GM12878 (cell line): Measurements from ENCODE around the gene EFHD2. TPM values are rescaled to one million over a fixed set of nuclear protein-coding genes. Genes with fewer than 3 reads are reported as not detected.

ENCODE experiments used
- ATAC-seq: fragments of 200-7000 bp; cut with Tn5 transposase; 3 replicates; pipeline ENCODE4 v1.9.1; 2020; ENCODE audit warnings: mild to moderate bottlenecking, moderate library complexity
- BruUV-seq: library from RNA; stranded (reverse); fragments of 400-500 nt; replicated peaks from 2 replicates; lab custom pipeline; 2021; lab: Mats Ljungman, UMichigan
- CTCF ChIA-PET: fragments of 300-600 bp; sonication (Branson Sonifier 250); formaldehyde crosslinking; extraction: SDS; loops from one replicate; lab custom pipeline; 2021; ENCODE audit warnings: inconsistent platforms; lab: Yijun Ruan, JAX
- POLR2A ChIA-PET: fragments of 350-600 bp; formaldehyde crosslinking; extraction: SDS; loops from one replicate; lab custom pipeline; 2021; ENCODE audit warnings: inconsistent platforms; lab: Charles Lee
- RAD21 ChIA-PET: fragments of 300-600 bp; sonication (Branson Sonifier 250); formaldehyde crosslinking; loops from one replicate; lab custom pipeline; 2023; ENCODE audit warnings: antibody characterized with exemption; ENCODE audit not compliant: unreplicated experiment; lab: Charles Lee
- SMC1A ChIA-PET: fragments of 300-600 bp; sonication (Branson Sonifier 250); formaldehyde crosslinking; loops from one replicate; lab custom pipeline; 2023; ENCODE audit not compliant: unreplicated experiment, uncharacterized antibody; lab: Charles Lee
- DNase-seq: peaks from one replicate; pipeline ENCODE4 v3.0.0-alpha.2; 2011; ENCODE audit warnings: low read depth, low spot score
- FAIRE-seq: peaks from 3 replicates; lab custom pipeline; 2011; peaks lifted over from hg19 to GRCh38; lab: Jason Lieb, UNC
- H2AFZ ChIP-seq: 2 replicates; pipeline ENCODE4 v1.6.0; 2011; ENCODE audit warnings: low read depth, low read length, control low read depth; ENCODE audit not compliant: control insufficient read depth
- H3K27ac ChIP-seq: 2 replicates; pipeline ENCODE4 v1.5.1; 2011; ENCODE audit warnings: control low read depth; ENCODE audit not compliant: control insufficient read depth, insufficient read depth
- H3K27me3 ChIP-seq, 2 experiments: replicated peaks in 1 of 2; 2 replicates each; pipeline versions ENCODE4 v1.6.0 to v1.6.1; 2011; ENCODE audit warnings: low read length in 1 of 2; ENCODE audit not compliant: control insufficient read depth in 2 of 2, insufficient read depth in 2 of 2
- H3K36me3 ChIP-seq, 2 experiments: 2 replicates each; pipeline ENCODE4 v1.5.1; 2011; ENCODE audit warnings: low read length in 1 of 2; ENCODE audit not compliant: control insufficient read depth in 2 of 2, insufficient read depth in 2 of 2
- H3K4me1 ChIP-seq: 2 replicates; pipeline ENCODE4 v1.6.1; 2011; ENCODE audit warnings: mild to moderate bottlenecking, low read length, moderate library complexity, mixed read lengths; ENCODE audit not compliant: control insufficient read depth, insufficient read depth
- H3K4me2 ChIP-seq: 2 replicates; pipeline ENCODE4 v1.6.0; 2011; ENCODE audit warnings: control low read depth; ENCODE audit not compliant: control insufficient read depth, insufficient read depth
- H3K4me3 ChIP-seq: fragments of 200-600 bp; sonication (generic); 2 replicates; pipeline ENCODE4 v1.5.1; 2016
- H3K79me2 ChIP-seq: 2 replicates; pipeline ENCODE4 v1.6.0; 2011; ENCODE audit warnings: low read length; ENCODE audit not compliant: control insufficient read depth, insufficient read depth
- H3K9ac ChIP-seq: 2 replicates; pipeline ENCODE4 v1.8.0; 2011; ENCODE audit warnings: low read length, control low read depth, mixed read lengths; ENCODE audit not compliant: control insufficient read depth, insufficient read depth
- H3K9me3 ChIP-seq: replicated peaks from 3 replicates; pipeline ENCODE4 v1.5.1; 2011; ENCODE audit warnings: mild to moderate bottlenecking, low read length; ENCODE audit not compliant: control insufficient read depth, insufficient read depth
- H4K20me1 ChIP-seq: 2 replicates; pipeline ENCODE4 v1.6.0; 2011; ENCODE audit not compliant: control insufficient read depth, insufficient read depth
- CBX3 ChIP-seq: fragments of 200-600 bp; sonication (generic); IDR thresholded peaks from 2 replicates; pipeline ENCODE4 v1.6.1; 2016; ENCODE audit warnings: low read depth, borderline replicate concordance
- EED ChIP-seq: sonication (generic); IDR thresholded peaks from 2 replicates; pipeline ENCODE4 v1.6.1; 2016; ENCODE audit warnings: antibody characterized with exemption, low read depth
- EGR1 ChIP-seq, 2 experiments: IDR thresholded peaks; 1 replicate in 1 of 2; 2 replicates in 1 of 2; pipeline ENCODE4 v1.6.1; 2011 to 2012; ENCODE audit warnings: low read depth in 2 of 2, low read length in 2 of 2, borderline replicate concordance in 1 of 2, mild to moderate bottlenecking in 1 of 2, moderate library complexity in 1 of 2
- ETV6 ChIP-seq, 2 experiments: fragments of 450-650 bp in 1 of 2; IDR thresholded peaks in 1 of 2; conservative IDR thresholded peaks in 1 of 2; 2 replicates each; pipeline ENCODE4 v1.6.1; 2014; ENCODE audit warnings: antibody characterized with exemption in 1 of 2, borderline replicate concordance in 1 of 2, low read depth in 1 of 2, mild to moderate bottlenecking in 1 of 2, moderate library complexity in 1 of 2
- HDGF ChIP-seq: fragments of 450-650 bp; IDR thresholded peaks from 2 replicates; pipeline ENCODE4 v1.6.1; 2016; ENCODE audit warnings: antibody characterized with exemption
- IKZF1 ChIP-seq: fragments of 450-650 bp; conservative IDR thresholded peaks from 2 replicates; pipeline ENCODE4 v1.6.1; 2017; ENCODE audit warnings: antibody characterized with exemption, mild to moderate bottlenecking
- ZNF274 ChIP-seq: IDR thresholded peaks from one replicate; pipeline ENCODE4 v1.8.0; 2011; ENCODE audit not compliant: insufficient read length, insufficient read depth
- WGBS: methylation state at CpG from one replicate; pipeline ENCODE4 v1.1.6; 2016; ENCODE audit warnings: low lambda C conversion rate; ENCODE audit not compliant: insufficient replicate concordance, insufficient coverage; ENCODE audit errors: missing lambda C conversion rate; 5-methylcytosine and 5-hydroxymethylcytosine counted together
- in situ Hi-C: fragments of 300-500 bp; cut with MboI; formaldehyde crosslinking; loops from 9 replicates; pipeline ENCODE4 v1.14.3; 2018; ENCODE audit warnings: mixed read lengths
- intact Hi-C: fragments of 100-400 bp; cut with micrococcal nuclease; formaldehyde crosslinking; loops from one replicate; pipeline ENCODE4 v1.14.2; 2022; ENCODE audit not compliant: unreplicated experiment
- polyA plus RNA-seq, 11 experiments: library from polyadenylated mRNA; depleted of rRNA in 4 of 11; unstranded in 6 of 11; stranded (reverse) in 5 of 11; fragments of >200 nt; fragmentation: Nextera tagmentation in 4 of 11; fragmentation: Illumina TruSeq in 1 of 11; extraction: Ambion mirVana in 4 of 11; extraction: Trizol in 1 of 11; gene quantifications; 1 replicate in 1 of 11; 2 replicates in 10 of 11; pipeline versions ENCODE4 v1.2.1 to v1.2.3, GENCODE V29; 2011 to 2016; ENCODE audit warnings: inconsistent platforms in 2 of 11, missing spikeins in 2 of 11, low read depth in 1 of 11
- total RNA-seq, 4 experiments: library from RNA; depleted of rRNA in 3 of 4; stranded (reverse); fragments of >200 nt in 3 of 4; fragmentation: Illumina TruSeq in 1 of 4; extraction: Trizol in 1 of 4; gene quantifications; 2 replicates each; pipeline versions ENCODE4 v1.2.1 to v1.2.3, GENCODE V29; 2013 to 2021
- TF ChIP-seq, protein P1 (sequence below): fragments of 450-650 bp; conservative IDR thresholded peaks from 2 replicates; pipeline ENCODE4 v1.6.1; 2017; ENCODE audit warnings: mild to moderate bottlenecking, moderate library complexity
- TF ChIP-seq, protein P2 (sequence below): IDR thresholded peaks from 2 replicates; pipeline ENCODE4 v1.6.1; 2011; ENCODE audit warnings: low read depth, low read length, improper control_type of control experiment, borderline replicate concordance
- TF ChIP-seq, protein P3 (sequence below): fragments of 450-650 bp; IDR thresholded peaks from 2 replicates; pipeline ENCODE4 v1.6.1; 2017; ENCODE audit warnings: mild to moderate bottlenecking, low read depth, inconsistent platforms; ENCODE audit not compliant: poor library complexity, severe bottlenecking
- TF ChIP-seq, protein P4 (sequence below): fragments of 450-650 bp; IDR thresholded peaks from 2 replicates; pipeline ENCODE4 v1.6.1; 2017; ENCODE audit warnings: antibody characterized with exemption, mild to moderate bottlenecking, moderate library complexity

Gene EFHD2
- total and polyA plus RNA-seq, 10 of the 15 experiments (the other 5 are each of a cell fraction or from before 2014, with no cell fraction given) = 4.0 to 114 (median 66.1) TPM

DNA sequence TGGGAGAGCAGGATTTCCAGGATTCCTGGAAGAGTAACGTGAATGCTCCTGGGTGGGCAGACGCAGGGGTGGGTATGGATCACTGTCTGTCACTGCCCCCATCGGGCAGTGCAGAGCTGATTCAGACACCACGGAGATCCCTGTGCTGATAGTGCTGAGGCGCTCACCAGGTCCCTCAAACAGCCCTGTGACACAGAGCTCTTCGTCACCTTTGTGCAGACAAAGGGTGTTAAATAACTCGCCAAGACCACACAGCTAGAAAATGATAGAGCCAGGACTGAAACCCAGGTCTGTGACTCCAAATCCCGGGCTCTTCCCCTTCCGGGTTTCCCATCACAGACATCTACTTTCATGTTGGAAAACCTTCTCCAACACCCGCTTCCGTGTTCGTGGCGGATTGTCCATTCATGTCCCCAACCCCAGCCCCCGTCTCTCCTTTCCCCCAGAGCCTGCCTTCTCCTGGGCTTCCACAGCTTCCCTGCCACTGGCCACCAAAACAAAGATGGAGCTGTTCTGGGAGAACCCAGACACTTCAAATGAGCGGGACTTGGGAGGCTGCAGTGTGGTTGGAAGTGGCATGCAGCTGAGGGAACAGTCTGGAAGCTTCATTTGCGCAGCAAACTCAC, 2.6 kb downstream of the EFHD2 start:
- no peak overlapping the region for H2AFZ ChIP-seq
- ChIA-PET SMC1A (interaction anchor here (0.6 to 1.6 kb wide), 3 partner anchors 10 to 89 kb away, joined by 3 to 4 read pairs (median 3); no protein-coding TSS in a partner anchor), RAD21 (interaction anchor here (1.1 to 1.6 kb wide), 5 partner anchors 9 to 115 kb away, joined by 3 to 10 read pairs (median 3); partner anchors contain the start of gene DNAJC16), POLR2A (interaction anchor here (0.5 to 1.7 kb wide), 3 partner anchors 9 to 976 kb away, joined by 3 to 4 read pairs (median 4); no protein-coding TSS in a partner anchor), CTCF (interaction anchor here (1.0 to 2.1 kb wide), 3 partner anchors 11 to 89 kb away, joined by 4 to 14 read pairs (median 5); no protein-coding TSS in a partner anchor)
- ATAC-seq (peak; percentile 14), FAIRE-seq (no peak), DNase-seq (no peak)
- H3K27me3 ChIP-seq = peaks cover 0 to 3% of the 10 kb centered on the region in 2 experiments; a peak in 1 of 4 replicates
- H3K79me2 ChIP-seq = peaks cover 65% of the 10 kb centered on the region
- WGBS = 58% methylated on average over 16 of the region's 16 CpGs
- in situ Hi-C loops = no loop called here
- H3K9me3 ChIP-seq = no peaks in the 10 kb centered on the region
- peak overlapping the region; percentile 97 for H3K4me3 ChIP-seq
- BruUV-seq = no TSS peak
- peak overlapping the region; percentile 83 for H3K9ac ChIP-seq
- intact Hi-C loops = no loop called here
- peak overlapping the region; percentile 75 for H3K27ac ChIP-seq
- peaks cover 43% of the 10 kb centered on the region for H3K4me1 ChIP-seq
- H4K20me1 ChIP-seq = no peaks in the 10 kb centered on the region; the same call in 1 of the 2 replicates
- peaks cover 0 to 2% of the 10 kb centered on the region in 2 experiments; a peak in 1 of 4 replicates for H3K36me3 ChIP-seq
- H3K4me2 ChIP-seq = peak overlapping the region; percentile 97
- TF ChIP-seq, protein P1, sequence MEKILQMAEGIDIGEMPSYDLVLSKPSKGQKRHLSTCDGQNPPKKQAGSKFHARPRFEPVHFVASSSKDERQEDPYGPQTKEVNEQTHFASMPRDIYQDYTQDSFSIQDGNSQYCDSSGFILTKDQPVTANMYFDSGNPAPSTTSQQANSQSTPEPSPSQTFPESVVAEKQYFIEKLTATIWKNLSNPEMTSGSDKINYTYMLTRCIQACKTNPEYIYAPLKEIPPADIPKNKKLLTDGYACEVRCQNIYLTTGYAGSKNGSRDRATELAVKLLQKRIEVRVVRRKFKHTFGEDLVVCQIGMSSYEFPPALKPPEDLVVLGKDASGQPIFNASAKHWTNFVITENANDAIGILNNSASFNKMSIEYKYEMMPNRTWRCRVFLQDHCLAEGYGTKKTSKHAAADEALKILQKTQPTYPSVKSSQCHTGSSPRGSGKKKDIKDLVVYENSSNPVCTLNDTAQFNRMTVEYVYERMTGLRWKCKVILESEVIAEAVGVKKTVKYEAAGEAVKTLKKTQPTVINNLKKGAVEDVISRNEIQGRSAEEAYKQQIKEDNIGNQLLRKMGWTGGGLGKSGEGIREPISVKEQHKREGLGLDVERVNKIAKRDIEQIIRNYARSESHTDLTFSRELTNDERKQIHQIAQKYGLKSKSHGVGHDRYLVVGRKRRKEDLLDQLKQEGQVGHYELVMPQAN = no peak
- no peak for TF ChIP-seq ZNF274
- TF ChIP-seq, protein P2, sequence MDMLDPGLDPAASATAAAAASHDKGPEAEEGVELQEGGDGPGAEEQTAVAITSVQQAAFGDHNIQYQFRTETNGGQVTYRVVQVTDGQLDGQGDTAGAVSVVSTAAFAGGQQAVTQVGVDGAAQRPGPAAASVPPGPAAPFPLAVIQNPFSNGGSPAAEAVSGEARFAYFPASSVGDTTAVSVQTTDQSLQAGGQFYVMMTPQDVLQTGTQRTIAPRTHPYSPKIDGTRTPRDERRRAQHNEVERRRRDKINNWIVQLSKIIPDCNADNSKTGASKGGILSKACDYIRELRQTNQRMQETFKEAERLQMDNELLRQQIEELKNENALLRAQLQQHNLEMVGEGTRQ = no peak
- no peak for TF ChIP-seq ETV6 (conservative IDR thresholded peaks at IDR 0.05 in 1 of 2, IDR thresholded peaks at IDR 0.05 in 1 of 2; ENCODE audit: borderline replicate concordance in 1 of 2, low read depth in 1 of 2)
- no peak for TF ChIP-seq CBX3
- no peak for TF ChIP-seq IKZF1
- no peak for TF ChIP-seq EED
- TF ChIP-seq HDGF = no peak
- TF ChIP-seq, protein P3, sequence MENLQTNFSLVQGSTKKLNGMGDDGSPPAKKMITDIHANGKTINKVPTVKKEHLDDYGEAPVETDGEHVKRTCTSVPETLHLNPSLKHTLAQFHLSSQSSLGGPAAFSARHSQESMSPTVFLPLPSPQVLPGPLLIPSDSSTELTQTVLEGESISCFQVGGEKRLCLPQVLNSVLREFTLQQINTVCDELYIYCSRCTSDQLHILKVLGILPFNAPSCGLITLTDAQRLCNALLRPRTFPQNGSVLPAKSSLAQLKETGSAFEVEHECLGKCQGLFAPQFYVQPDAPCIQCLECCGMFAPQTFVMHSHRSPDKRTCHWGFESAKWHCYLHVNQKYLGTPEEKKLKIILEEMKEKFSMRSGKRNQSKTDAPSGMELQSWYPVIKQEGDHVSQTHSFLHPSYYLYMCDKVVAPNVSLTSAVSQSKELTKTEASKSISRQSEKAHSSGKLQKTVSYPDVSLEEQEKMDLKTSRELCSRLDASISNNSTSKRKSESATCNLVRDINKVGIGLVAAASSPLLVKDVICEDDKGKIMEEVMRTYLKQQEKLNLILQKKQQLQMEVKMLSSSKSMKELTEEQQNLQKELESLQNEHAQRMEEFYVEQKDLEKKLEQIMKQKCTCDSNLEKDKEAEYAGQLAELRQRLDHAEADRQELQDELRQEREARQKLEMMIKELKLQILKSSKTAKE = no peak
- no peak for TF ChIP-seq EGR1 (IDR thresholded peaks at IDR 0.05; ENCODE audit: borderline replicate concordance in 1 of 2, low read depth in 2 of 2, low read length in 2 of 2)
- TF ChIP-seq, protein P4, sequence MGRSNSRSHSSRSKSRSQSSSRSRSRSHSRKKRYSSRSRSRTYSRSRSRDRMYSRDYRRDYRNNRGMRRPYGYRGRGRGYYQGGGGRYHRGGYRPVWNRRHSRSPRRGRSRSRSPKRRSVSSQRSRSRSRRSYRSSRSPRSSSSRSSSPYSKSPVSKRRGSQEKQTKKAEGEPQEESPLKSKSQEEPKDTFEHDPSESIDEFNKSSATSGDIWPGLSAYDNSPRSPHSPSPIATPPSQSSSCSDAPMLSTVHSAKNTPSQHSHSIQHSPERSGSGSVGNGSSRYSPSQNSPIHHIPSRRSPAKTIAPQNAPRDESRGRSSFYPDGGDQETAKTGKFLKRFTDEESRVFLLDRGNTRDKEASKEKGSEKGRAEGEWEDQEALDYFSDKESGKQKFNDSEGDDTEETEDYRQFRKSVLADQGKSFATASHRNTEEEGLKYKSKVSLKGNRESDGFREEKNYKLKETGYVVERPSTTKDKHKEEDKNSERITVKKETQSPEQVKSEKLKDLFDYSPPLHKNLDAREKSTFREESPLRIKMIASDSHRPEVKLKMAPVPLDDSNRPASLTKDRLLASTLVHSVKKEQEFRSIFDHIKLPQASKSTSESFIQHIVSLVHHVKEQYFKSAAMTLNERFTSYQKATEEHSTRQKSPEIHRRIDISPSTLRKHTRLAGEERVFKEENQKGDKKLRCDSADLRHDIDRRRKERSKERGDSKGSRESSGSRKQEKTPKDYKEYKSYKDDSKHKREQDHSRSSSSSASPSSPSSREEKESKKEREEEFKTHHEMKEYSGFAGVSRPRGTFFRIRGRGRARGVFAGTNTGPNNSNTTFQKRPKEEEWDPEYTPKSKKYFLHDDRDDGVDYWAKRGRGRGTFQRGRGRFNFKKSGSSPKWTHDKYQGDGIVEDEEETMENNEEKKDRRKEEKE = no peak
